ENCODE measurements around the gene NAT9. TPM values are rescaled to one million over a fixed set of nuclear protein-coding genes. Genes with fewer than 3 reads are reported as not detected.

NAT9 gene
- total and polyA plus RNA-seq, 2 experiments from 2014 or later, result 37.3 to 37.5 TPM

- TF ChIP-seq NANOG (IDR thresholded peaks at IDR 0.05; ENCODE audit: borderline replicate concordance) (no peak), JUNB (IDR thresholded peaks at IDR 0.05; ENCODE audit: unreplicated experiment) (no peak), EZH2phosphoT487 (IDR thresholded peaks at IDR 0.05; ENCODE audit: unreplicated experiment) (no peak), CREB1 (CRISPR knock-in tag; IDR thresholded peaks at IDR 0.05; ENCODE audit: low read depth) (no peak), ZNF462 (CRISPR knock-in tag; IDR thresholded peaks at IDR 0.05) (no peak), ZNF331 (CRISPR knock-in tag; IDR thresholded peaks at IDR 0.05; ENCODE audit: low read depth) (no peak), ETS1 (IDR thresholded peaks at IDR 0.05) (no peak), REST (IDR thresholded peaks at IDR 0.05; ENCODE audit: unreplicated experiment) (no peak), ZNF114 (CRISPR knock-in tag; IDR thresholded peaks at IDR 0.05) (no peak)
- H3K9me2 ChIP-seq (ENCODE audit: insufficient read depth), result no peaks in the 10 kb centered on the region
- no peak overlapping the region for H3K4me2 ChIP-seq
- peaks cover 87% of the 10 kb centered on the region for H3K79me2 ChIP-seq (replicated peaks; ENCODE audit: insufficient read depth)
- Mint-ChIP-seq H3K27ac (no peak overlapping the region), H3K4me3 (no peak overlapping the region), H3K4me1 (peaks cover 56% of the 10 kb centered on the region), H3K36me3 (ENCODE audit: low read depth) (peaks cover 9% of the 10 kb centered on the region; the same call in 2 of the 3 replicates), H3K9me3 (no peaks in the 10 kb centered on the region), H3K27me3 (ENCODE audit: insufficient read depth, low read depth, poor library complexity) (peaks cover 17% of the 10 kb centered on the region)
- no peak overlapping the region for H3K27ac ChIP-seq (ENCODE audit: low read depth)
- peaks cover 46% of the 10 kb centered on the region for H3K4me1 ChIP-seq (ENCODE audit: insufficient read depth)
- H3F3A ChIP-seq (replicated peaks; ENCODE audit: low read depth), result no peaks in the 10 kb centered on the region
- no peak overlapping the region for H2AFZ ChIP-seq
- H4K20me1 ChIP-seq (replicated peaks; ENCODE audit: insufficient read depth), result peaks cover 58% of the 10 kb centered on the region
- H3K27me3 ChIP-seq (ENCODE audit: insufficient read depth), result no peaks in the 10 kb centered on the region
- no peaks in the 10 kb centered on the region for H3K36me3 ChIP-seq (ENCODE audit: insufficient read depth)
- ATAC-seq (no peak), DNase-seq (ENCODE audit: low spot score) (no peak)
- no peak overlapping the region for H3K4me3 ChIP-seq
These were observed 19.3 kb downstream of the NAT9 start for GRCh38 chr17:74756891-74757290.
